ENCODE data around the gene PRKCZ.
"Not testable (repeated sequence)": the region's sequence is repeated elsewhere in the genome, so short reads cannot be mapped to it uniquely, and the experiment has no call there.

The PRKCZ gene

DNA sequence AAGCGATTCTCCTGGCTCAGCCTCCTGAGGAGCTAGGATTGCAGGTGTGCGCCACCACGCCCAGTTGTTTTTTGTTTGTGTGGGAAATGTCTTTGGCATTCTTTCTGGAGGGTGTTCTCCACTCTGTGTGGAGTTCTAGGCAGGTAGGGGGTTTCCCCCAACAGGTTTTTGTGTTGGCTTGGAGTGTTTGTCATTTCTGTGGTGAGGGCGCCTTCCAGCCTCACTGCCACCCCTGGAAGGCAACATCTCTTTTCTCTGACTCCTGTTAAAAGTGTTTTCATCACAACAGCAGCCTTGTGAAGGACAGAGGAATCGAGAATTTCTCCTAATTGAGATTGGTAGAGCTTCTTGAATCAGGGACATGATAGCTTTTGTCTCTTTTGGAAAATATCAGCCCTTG lies 69.7 kb downstream of the PRKCZ start:
- no peak for DNase-seq (ENCODE audit: low spot score)

DNA sequence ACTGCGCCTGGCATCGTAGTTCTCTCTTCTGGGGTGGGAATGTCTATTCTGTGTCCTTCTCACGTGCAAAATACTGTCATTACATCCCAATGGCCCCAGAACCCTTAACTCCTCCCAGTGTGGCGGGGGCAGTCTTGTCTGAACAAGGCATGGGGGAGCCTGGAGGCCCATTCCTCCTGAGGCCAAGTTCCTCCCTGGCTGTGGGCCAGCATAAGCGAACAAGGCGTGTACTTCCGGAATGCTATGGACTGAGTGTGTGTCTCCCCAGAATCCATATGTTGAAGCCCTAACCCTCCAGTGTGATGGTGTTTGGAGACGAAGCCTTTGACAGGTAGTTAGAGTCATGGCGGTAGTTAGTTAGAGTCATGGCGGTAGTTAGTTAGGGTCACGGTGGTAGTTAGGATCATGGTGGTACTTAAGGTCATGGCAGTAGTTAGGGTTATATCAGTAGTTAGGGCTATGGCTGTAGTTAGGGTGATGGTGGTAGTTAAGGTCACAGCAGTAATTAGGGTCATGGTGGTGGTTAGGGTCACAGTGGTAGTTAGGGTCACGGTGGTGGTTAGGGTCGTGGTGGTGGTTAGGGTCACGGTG lies 71.0 kb downstream of the PRKCZ start:
- DNase-seq (ENCODE audit: low spot score): no peak

DNA sequence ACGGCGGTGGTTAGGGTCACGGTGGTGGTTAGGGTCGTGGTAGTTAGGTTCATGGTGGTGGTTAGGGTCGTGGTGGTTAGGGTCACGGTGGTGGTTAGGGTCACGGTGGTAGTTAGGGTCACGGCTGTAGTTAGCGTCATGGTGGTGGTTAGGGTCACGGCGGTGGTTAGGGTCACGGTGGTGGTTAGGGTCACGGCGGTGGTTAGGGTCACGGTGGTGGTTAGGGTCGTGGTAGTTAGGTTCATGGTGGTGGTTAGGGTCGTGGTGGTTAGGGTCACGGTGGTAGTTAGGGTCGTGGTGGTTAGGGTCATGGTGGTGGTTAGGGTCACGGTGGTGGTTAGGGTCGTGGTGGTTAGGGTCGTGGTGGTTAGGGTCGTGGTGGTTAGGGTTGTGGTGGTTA lies 71.6 kb downstream of the PRKCZ start:
- DNase-seq (ENCODE audit: low spot score): not testable (repeated sequence)

DNA sequence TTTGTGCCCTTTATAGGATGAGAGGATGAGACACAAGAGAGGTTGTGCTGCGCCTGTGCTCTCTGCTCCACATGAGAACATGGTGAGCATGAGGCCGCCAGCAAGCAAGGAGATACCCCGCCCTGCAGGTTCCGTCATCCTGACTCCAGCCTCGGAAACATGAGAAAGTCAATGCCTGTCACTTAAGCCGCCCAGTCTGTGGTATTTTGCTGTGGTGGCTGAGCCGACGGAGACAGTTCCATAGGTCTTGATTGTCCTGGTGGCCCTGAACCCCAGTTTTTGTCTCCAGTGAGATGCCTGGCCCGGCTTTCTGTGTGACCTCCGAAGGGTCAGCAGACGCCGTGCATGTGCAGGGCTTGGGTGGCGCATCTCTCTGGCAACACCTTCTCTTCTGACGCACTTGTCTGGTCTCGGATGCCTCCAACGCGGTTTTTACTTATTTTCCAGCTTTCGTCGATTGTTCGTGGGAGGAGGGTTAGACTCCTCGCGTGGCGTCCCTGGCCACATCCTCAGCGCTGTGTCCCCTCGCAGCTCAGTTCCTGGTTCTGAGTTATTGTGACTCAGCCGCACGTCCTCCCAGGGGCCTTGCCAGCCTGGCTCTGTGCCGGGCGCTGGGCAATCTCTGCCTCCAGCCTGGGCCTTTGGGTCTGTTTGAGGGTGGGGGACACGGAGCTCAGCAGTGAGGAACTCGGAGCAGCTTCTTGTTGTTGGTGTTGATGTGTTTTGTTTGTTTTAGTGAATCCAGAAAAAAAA lies 74.4 kb downstream of the PRKCZ start:
- no peak for DNase-seq (ENCODE audit: low spot score)

DNA sequence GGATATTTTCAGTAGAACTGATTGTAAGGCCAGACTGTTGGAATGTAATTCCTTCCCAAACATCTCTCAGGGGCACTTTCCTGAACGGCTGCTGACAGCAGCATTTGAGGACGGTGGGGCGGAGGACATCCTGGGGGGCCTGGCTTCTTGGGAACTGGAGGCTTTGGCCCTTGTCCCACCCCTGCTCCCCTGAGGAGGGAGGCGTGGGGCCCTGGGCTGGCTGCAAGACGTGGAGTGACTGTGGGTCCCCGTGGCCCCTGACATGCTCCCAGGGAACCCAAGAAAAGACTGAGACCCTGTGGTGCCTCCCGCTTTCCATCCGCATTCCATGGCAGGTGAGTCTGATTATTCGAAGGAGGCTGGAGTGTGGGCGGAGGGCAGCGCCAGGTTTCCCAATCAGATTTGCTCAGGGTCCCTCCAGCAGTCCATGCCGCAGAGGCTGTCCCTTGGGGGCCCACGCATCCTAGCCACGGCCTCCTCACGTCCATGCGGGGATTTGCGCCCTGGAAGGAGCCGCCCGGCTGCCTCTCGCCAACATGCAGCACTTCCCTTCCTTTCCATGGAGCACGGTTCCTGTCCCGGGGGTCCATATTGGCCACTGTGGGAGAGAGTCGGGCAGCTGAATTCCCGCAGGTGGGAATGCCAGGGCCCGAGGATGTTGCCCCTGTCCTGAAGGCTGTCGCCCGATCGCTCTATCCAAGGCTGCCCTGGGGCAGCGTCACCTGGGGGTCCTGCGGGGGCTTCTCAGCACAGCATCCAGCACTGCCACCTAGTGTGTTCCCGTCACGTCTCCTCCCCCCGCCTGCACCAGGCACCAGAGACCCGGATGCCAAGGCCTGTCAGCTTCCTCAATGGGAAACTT lies 75.4 kb downstream of the PRKCZ start:
- no peak for DNase-seq (ENCODE audit: low spot score)

DNA sequence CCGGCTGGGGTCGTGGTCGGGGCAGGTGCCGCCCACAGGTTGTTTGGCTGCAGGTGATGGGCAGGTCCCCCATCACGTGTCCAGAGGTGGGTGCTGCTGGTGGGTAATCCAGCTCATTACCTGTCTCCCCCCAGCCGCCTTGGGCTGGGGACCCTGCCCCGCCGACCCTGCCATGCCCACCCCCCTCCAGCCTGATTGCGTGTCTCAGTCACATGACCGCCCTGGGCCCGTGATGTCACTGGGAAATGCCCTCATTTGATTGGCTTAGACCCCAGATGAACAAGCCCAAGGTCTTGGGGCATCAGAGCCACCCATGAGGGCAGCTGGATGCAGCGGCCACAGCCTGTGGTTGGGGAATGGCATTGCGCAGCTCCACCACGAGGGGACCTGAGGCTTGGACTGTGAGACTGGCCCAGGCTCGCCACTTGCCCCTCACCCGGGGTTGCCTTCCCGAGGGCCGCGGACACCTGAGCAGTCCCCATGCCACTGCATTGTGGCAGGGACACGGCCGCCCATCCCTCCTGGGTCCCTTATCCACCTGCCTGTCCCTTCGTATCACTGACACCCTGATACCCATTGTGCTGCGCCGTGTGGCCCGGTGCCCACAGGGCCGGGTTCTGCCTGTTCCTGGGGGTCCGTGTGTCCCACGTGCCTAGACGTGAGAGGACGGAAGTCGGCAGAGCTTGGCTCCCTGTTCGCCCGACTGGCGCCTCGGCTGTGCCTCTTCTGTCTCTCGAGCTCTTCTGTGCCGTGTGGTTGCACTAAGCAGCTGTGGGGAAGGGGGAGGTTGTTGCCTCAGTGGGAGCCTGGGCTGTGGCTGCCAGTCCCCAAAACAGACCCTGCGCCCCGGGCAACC lies 76.3 kb downstream of the PRKCZ start:
- no peak for DNase-seq (ENCODE audit: low spot score)

DNA sequence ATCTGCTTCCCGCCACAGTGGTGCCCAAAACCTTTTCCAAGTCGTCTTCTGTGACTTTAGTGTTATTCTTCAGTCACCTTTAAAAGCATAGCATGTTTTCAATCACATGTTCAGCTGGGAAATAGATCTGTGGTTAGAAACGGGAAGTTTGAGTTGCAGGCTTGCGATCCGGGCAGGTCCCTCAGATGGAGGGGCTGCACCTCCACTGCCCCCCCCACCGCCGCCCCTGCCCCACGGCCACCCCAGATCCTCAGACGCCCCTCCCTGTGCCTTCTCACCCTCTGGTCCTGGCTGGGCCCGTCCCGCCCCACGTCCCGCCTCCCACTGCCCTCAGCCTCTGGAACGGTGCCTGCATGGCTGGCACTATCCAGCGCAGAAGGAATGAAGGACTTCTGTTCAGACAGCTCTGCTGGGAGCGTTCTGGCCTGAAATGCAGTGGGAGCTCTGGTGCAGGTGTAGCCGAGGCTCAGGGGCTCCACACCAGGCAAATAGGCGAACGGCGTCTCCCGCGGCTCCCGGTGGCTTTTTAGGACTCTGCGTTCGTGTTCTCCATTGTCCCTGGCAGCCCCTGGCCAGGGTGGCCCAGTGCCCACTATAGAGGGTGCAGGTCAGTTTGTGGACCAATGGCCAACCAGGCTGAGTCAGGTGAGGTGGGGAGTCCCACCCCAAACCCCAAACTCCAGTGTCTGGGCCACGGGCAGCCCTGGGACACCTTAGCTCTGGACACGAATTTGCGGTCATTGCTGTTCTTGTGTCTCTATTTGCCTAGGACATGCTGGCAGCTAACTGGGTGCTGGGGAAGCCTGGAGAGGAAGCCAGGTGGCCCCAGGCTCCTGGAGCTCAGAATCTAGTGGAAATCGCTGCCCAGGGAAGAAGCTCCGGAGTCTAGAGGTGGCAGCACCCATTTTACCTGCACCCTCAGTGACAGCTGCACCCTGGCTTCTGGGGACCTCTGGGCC lies 77.3 kb downstream of the PRKCZ start:
- peak; percentile 49 for DNase-seq (ENCODE audit: low spot score)

DNA sequence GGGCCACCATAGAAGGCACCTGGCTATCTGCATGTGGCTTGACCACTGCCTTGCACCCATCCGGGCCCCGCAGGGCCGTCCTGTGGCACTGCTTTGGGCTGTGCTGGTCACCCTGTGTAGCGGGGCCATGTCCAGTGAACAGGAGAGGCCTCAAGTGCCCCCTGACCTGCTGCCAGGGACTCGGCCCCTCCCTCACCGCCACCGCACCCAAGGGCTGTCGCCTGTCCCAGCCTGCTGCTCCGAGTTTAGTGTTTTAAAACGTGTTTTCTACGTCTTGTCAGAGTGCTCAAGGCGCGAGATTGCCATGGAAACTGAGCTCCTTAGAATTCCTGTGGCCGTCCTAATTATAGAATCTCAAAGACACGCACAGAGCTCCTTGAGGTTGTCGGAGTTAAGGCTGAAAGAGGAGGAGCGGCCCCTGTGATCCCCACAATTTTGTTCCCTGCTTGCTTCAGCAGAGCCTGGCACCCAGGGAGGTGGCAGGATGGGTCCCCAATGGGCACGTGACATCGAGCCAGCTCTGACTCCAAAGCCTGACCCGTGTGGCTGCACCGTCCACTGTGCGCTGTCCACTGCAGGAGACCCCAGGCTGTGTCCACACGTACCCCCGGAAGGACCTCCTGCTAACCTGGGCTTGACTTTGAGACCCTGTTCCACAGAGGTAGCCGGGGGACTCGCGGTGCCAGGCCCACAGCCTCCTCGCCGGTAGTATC lies 78.1 kb downstream of the PRKCZ start:
- DNase-seq (ENCODE audit: low spot score): peak; percentile 69

DNA sequence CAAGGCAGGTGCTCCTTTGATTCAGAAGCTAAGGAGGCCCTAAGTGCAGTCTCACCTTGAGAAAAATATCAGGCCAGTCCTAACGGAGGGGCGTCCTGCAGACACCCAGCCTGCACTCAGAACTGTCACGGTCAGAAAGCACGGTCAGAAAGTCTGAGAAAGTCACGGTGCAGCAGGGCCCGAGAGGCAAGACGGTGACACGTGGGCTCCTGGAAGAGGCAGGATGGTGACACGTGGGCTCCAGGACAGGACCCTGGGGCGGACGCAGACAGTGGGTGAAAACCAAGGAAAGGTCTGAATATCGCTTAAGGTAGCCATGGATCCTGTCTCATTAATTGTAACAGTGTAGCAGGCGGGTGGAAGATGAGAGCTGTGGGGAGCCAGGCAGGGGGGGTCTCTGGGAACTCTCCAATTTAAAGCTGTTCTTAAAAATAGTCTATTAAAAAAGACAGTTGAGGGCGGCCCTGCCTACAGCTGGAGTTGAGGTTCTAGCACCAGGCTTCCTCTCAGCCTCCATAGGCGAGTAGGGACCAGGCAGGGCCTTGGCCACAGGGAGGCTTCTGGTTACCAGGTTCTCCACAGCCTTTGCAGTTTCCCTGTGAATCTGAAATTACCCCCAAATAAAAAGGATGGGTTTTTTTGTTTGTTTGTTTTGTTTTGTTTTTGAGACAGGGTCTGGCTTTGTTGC lies 79.2 kb downstream of the PRKCZ start:
- DNase-seq (ENCODE audit: low spot score): no peak

DNA sequence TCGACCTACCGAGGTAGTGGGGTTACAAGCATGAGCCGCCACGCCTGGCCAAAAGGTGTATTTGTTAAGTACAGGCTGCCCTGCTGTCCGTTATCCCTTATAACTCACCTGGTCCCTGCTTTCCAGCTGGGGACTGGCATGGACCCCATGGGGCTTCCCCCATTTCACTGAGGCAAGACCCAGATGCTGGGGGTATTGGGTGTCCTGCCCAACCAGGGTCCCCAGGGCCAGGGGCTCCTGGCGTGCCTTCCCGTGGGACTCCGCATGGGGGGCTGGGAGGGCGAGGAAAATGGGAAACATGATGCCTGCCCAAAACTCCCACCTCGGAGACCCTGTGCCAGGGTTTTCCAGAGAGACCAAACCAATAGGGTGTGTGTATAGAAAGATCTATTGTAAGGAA lies 79.9 kb downstream of the PRKCZ start:
- DNase-seq (ENCODE audit: low spot score): no peak

DNA sequence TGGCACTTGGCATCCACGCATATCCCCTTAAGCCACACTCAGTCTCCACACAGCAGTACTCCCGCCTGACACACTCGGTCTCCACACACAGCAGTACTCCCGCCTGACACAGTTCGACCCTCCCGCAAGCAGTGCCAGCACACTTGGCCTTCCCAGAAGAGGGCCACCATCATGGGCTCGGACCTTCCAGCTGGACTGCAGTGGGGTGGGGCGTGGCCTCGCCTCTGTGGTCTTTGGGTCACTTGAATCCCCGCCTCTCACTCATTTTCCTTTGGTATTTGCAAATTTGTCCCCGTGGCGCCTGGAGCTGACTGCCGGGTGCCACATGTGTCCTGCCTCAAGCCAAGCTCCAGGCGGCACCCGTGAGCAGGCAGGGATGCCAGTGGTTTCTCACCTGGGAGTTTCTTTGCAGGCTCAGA lies 80.7 kb downstream of the PRKCZ start:
- no peak for DNase-seq (ENCODE audit: low spot score)

DNA sequence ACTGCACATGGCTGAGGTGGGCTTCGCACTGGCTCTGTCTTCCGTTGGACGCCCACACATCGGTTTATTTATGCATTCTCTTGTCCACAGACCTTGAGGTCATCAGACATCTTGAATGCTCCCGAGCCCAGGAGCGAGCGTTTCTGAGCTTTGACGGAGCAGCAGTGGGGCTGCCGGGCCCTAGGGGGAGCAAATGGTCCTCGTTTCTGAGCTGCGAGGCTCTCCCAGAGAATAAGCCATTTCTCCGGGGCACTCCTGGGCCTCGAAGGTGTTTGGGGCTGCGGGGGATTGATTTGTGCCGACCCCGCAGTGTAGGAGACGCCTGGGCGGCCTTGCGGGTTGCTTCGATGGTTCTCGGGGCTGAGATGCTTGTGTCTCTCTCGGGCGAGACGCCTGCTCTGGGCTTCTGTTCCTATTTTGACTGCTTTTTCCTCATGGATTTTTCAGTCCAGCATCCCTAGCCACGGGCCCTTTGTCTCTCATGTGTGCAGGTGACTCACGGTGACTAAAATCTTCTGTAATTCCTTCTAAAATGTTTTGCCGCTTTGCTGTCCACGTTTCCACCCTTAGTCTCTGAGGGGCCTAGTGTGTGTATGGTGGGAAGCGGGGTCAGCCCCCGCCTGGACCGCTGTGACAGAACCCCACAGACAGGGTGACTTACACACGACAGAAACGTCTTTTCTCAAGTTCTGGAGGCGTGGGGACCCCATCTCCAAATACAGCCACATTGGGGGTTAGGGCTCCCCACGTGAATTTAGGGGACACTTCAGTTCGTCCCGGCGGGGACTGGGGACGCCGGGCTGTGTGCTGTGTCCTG lies 82.2 kb downstream of the PRKCZ start:
- peak; percentile 50 for DNase-seq (ENCODE audit: low spot score)

DNA sequence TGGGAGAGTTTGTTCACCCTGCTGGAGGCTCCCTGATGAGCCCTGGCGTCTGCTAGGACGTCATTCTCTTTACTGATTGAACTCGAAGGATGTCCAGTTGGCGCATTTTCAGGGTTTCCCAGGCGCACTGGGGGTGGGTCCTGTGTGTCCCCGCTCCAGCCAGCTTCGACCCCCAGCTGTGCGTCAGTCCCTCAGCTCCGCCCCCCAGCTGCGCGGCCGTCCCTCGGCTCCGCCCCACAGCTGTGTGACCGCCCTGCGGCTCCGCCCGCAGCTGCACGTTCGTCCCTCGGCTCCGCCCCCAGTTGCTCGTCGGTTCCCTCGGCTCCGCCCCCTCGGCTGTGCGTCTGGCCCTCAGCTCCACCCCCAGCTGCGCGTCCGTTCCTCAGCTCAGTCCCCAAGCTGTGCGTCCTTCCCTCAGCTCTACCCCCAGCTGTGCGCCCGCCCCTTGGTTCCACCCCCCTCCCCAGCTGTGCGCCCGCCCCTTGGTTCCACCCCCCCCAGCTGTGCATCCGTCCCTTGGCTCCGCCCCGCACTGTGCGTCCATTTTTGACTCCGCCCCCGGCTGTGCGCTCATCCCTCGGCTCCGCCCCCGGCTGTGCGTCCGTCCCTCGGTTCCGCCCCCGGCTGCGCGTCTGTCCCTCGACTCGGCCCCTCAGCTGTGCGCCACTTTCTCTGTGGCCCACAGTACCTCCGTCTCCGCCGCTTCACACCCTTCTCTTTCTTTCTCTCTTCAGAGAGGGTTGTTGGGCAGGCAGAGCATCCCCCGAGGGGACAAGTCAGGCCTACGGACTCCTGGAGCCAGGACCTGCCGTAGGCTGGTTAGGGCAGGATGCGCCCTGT lies 83.0 kb downstream of the PRKCZ start:
- peak; percentile 96 for DNase-seq (ENCODE audit: low spot score)

DNA sequence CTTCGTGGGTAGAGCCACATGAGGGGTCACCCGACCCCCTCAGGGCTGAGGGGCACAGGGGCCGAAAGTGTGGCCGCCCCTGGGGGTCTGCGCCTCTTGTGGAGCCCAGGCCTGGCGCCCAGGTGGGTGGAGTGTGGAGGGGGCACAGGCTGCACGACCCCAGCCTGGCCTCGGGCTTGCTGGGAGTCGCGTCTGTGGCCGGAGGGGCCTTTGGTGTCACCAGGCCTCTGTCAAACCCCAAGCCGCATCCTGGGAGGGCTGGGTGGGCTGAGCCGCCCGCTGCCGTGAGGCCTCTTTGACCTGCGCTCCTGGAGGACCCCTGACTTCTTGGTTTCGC lies 83.6 kb downstream of the PRKCZ start:
- DNase-seq (ENCODE audit: low spot score): no peak

DNA sequence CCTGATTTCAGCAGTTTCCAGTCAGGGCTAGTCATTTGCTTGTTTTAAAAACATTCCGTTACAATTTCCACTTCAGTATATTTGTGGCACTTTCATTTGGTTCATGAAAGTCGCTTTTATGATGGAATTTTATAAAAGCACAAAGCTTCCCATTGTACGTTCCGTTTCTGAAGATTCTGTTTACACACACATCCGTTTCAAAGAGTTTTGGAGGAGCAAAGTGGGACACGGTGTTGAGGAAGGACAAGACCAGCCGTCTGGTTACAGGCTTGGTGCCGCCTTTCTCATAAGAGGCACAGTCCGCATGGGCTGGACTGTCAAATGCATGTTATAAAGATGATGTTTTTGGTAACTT lies 84.0 kb downstream of the PRKCZ start:
- DNase-seq (ENCODE audit: low spot score): no peak

DNA sequence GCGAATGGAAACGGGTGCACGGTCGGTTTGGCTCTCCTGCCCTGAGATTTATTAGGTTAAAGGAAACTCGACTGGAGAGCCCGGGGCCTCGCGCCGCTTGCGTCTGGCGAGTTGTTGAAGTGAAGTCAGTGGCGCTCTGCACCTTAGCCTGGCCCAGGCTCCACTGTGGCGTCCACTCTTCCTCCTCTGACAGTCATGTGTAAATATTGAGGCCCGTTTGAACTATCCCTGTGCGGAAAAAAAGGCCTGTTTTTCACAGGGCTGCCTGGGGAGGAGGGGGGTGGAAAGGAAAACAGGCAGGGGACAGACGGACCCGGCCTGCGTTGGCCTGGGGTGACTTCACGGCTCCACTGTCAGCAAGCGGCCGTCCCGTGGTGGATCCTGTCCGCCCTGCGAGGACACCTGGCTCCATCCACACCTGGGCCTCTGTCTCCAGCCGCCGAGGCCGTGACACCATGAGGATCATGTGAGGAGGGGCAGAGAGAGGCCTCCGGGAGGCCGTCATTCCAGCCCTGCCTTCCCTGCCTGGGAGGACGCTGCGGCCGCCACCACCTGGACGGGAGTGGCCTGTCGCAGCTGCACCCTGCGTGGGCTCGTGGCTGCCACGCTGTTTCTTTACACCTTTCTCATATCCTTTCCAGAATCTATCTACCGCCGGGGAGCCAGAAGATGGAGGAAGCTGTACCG lies 84.6 kb downstream of the PRKCZ start:
- no peak for DNase-seq (ENCODE audit: low spot score)

DNA sequence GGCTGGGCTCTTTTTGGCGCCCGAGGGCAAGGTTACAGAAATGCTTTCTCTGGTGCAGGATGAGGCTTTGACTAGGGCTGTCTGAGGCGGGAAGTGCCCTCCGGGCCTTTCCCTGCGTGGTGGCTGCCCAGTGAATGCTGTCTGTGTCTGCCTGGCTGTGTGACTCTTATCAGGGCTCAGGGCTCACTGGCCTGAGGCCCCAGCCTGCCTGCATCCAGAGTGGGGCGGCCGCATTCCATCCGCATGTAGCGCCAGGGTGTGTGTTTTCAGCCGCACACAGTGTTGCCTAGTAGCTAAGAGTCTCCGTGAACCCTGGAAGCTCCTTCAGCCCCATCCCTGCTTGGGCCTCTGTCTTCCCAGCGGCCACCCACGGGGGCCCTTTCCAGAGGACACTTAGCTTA lies 85.2 kb downstream of the PRKCZ start:
- no peak for DNase-seq (ENCODE audit: low spot score)

Data from putamen (tissue), 1 donor.